OCI-LY1 (cell line): ENCODE measurements around the gene ANKRD16.
"Not testable (repeated sequence)": the region's sequence is repeated elsewhere in the genome, so short reads cannot be mapped to it uniquely, and the experiment has no call there.

ENCODE experiments used
- H2AFZ ChIP-seq: fragments of 200-600 bp; sonication (generic), shearing (Covaris generic); 2 replicates; pipeline ENCODE4 v1.6.0; 2014; ENCODE audit warnings: antibody characterized with exemption, mild to moderate bottlenecking, low read length
- H3F3A ChIP-seq: fragments of 200-600 bp; sonication (generic), shearing (Covaris generic); 2 replicates; pipeline ENCODE4 v1.6.0; 2014; ENCODE audit warnings: mild to moderate bottlenecking, antibody characterized with exemption, low read length, moderate library complexity; ENCODE audit not compliant: insufficient read depth
- H3K27ac ChIP-seq: fragments of 200-600 bp; sonication (generic); 2 replicates; pipeline ENCODE4 v1.5.1; 2014; ENCODE audit warnings: low read length, mixed run types, mild to moderate bottlenecking, low read depth; ENCODE audit not compliant: poor library complexity, severe bottlenecking
- H3K27me3 ChIP-seq: fragments of 200-600 bp; sonication (generic); 2 replicates; pipeline ENCODE4 v1.6.0; 2014; ENCODE audit warnings: antibody characterized with exemption, mild to moderate bottlenecking, low read length, moderate library complexity; ENCODE audit not compliant: insufficient read depth
- H3K36me3 ChIP-seq: fragments of 200-600 bp; sonication (generic); 2 replicates; pipeline ENCODE4 v1.6.1; 2014; ENCODE audit warnings: mild to moderate bottlenecking, antibody characterized with exemption, low read length, moderate library complexity, mixed read lengths; ENCODE audit not compliant: insufficient read depth
- H3K4me1 ChIP-seq: fragments of 200-600 bp; sonication (generic); 2 replicates; pipeline ENCODE4 v1.5.1; 2014; ENCODE audit warnings: mild to moderate bottlenecking, low read length, moderate library complexity; ENCODE audit not compliant: insufficient read depth, severe bottlenecking
- H3K4me2 ChIP-seq: fragments of 200-600 bp; sonication (generic), shearing (Covaris generic); 2 replicates; pipeline ENCODE4 v1.6.1; 2014; ENCODE audit warnings: low read length
- H3K4me3 ChIP-seq: fragments of 200-600 bp; sonication (generic); 2 replicates; pipeline ENCODE4 v1.5.1; 2014; ENCODE audit warnings: low read length, low read depth, mild to moderate bottlenecking, mixed read lengths; ENCODE audit not compliant: poor library complexity, severe bottlenecking
- H3K79me2 ChIP-seq: fragments of 200-600 bp; shearing (Covaris generic); 2 replicates; pipeline ENCODE4 v1.6.1; 2016; ENCODE audit warnings: mixed run types, low read length, mixed read lengths; ENCODE audit not compliant: insufficient read depth
- H3K9ac ChIP-seq: fragments of 200-600 bp; sonication (generic), shearing (Covaris generic); 2 replicates; pipeline ENCODE4 v1.6.1; 2014; ENCODE audit warnings: mild to moderate bottlenecking, low read length, mixed read lengths
- H3K9me2 ChIP-seq: fragments of 200-600 bp; sonication (generic), shearing (Covaris generic); 2 replicates; pipeline ENCODE4 v1.6.1; 2014; ENCODE audit warnings: low read depth, mild to moderate bottlenecking, low read length, mixed read lengths
- H3K9me3 ChIP-seq: fragments of 200-600 bp; shearing (Covaris generic); 2 replicates; pipeline ENCODE4 v1.6.1; 2014; ENCODE audit warnings: low read length, mixed read lengths
- H4K20me1 ChIP-seq: fragments of 200-600 bp; sonication (generic), shearing (Covaris generic); 2 replicates; pipeline ENCODE4 v1.6.0; 2016; ENCODE audit warnings: mild to moderate bottlenecking, low read length; ENCODE audit not compliant: insufficient read depth
- CTCF ChIP-seq: fragments of 200-600 bp; sonication (generic), shearing (Covaris generic); IDR thresholded peaks from 2 replicates; pipeline ENCODE4 v1.5.1; 2017; ENCODE audit warnings: mild to moderate bottlenecking, antibody characterized with exemption, low read length, moderate library complexity, mixed read lengths
- EZH2 ChIP-seq: fragments of 200-600 bp; sonication (generic), shearing (Covaris generic); IDR thresholded peaks from 2 replicates; pipeline ENCODE4 v1.8.0; 2017; ENCODE audit warnings: borderline replicate concordance, mixed run types, mild to moderate bottlenecking, antibody characterized with exemption, low read length, moderate library complexity, mixed read lengths

Gene ANKRD16

GRCh38 chr10:5828725-5829124 is 61.0 kb downstream of the ANKRD16 start:
- Histone ChIP-seq H3K27ac (no peak overlapping the region), H3F3A (no peaks in the 10 kb centered on the region), H4K20me1 (no peaks in the 10 kb centered on the region), H3K9me3 (no peaks in the 10 kb centered on the region), H3K79me2 (no peaks in the 10 kb centered on the region), H2AFZ (no peak overlapping the region), H3K4me3 (no peak overlapping the region), H3K9ac (no peak overlapping the region), H3K27me3 (no peaks in the 10 kb centered on the region), H3K4me1 (peaks cover 8% of the 10 kb centered on the region), H3K9me2 (no peaks in the 10 kb centered on the region), H3K36me3 (no peaks in the 10 kb centered on the region), H3K4me2 (no peak overlapping the region)
- TF ChIP-seq EZH2 (no peak), CTCF (no peak)

GRCh38 chr10:5827841-5828240 is 61.9 kb downstream of the ANKRD16 start:
- Histone ChIP-seq H3K9me3 (no peaks in the 10 kb centered on the region), H3K79me2 (no peaks in the 10 kb centered on the region), H3K9me2 (no peaks in the 10 kb centered on the region), H3K27ac (no peak overlapping the region), H3K4me2 (no peak overlapping the region), H4K20me1 (no peaks in the 10 kb centered on the region), H3K27me3 (no peaks in the 10 kb centered on the region), H2AFZ (no peak overlapping the region), H3K4me3 (no peak overlapping the region), H3K9ac (no peak overlapping the region), H3K36me3 (no peaks in the 10 kb centered on the region), H3F3A (no peaks in the 10 kb centered on the region), H3K4me1 (peaks cover 8% of the 10 kb centered on the region)
- TF ChIP-seq CTCF (no peak), EZH2 (no peak)

- not testable (repeated sequence) for H3K4me3 ChIP-seq, H4K20me1 ChIP-seq, H3K36me3 ChIP-seq, H3F3A ChIP-seq, H3K9me2 ChIP-seq, H3K4me1 ChIP-seq, H3K27me3 ChIP-seq, H3K9ac ChIP-seq, H2AFZ ChIP-seq, H3K4me2 ChIP-seq, H3K27ac ChIP-seq, H3K9me3 ChIP-seq, H3K79me2 ChIP-seq
Measured at GRCh38 chr10:5826511-5826910, 63.2 kb downstream of the ANKRD16 start.

GRCh38 chr10:5818894-5819293 is 70.8 kb downstream of the ANKRD16 start:
- Histone ChIP-seq H4K20me1 (no peaks in the 10 kb centered on the region), H3K27ac (peak overlapping the region; percentile 91), H3K4me2 (no peak overlapping the region; the same call in 1 of the 2 replicates), H3K4me3 (no peak overlapping the region), H3K9me2 (no peaks in the 10 kb centered on the region), H3K4me1 (peaks cover 58% of the 10 kb centered on the region), H3K27me3 (no peaks in the 10 kb centered on the region), H3K9ac (no peak overlapping the region), H3K9me3 (no peaks in the 10 kb centered on the region), H3K36me3 (no peaks in the 10 kb centered on the region), H3K79me2 (peaks cover 9% of the 10 kb centered on the region; the same call in 1 of the 2 replicates), H3F3A (no peaks in the 10 kb centered on the region), H2AFZ (no peak overlapping the region)
- TF ChIP-seq EZH2 (no peak), CTCF (no peak)
